Smooth muscle cell (in vitro differentiated cells): ENCODE data around the gene CDH23. TPM values are rescaled to one million over a fixed set of nuclear protein-coding genes. Genes with fewer than 3 reads are reported as not detected.

Experiments used
- DNase-seq: peaks from one replicate; lab custom pipeline; 2025; ENCODE audit not compliant: unreplicated experiment; lab: John Stamatoyannopoulos, UW
- H2AFZ ChIP-seq: fragments of 200-600 bp; sonication (generic); 2 replicates; pipeline ENCODE4 v1.6.0; 2016; ENCODE audit warnings: antibody characterized with exemption, low read depth, mild to moderate bottlenecking
- H3F3A ChIP-seq: fragments of 200-600 bp; sonication (generic); 2 replicates; pipeline ENCODE4 v1.6.0; 2017; ENCODE audit warnings: antibody characterized with exemption, low read depth
- H3K27ac ChIP-seq: fragments of 200-600 bp; sonication (generic); 2 replicates; pipeline ENCODE4 v1.5.1; 2016; ENCODE audit warnings: low read depth, mild to moderate bottlenecking
- H3K27me3 ChIP-seq: fragments of 200-600 bp; sonication (generic); 2 replicates; pipeline ENCODE4 v1.6.1; 2016; ENCODE audit warnings: low read depth, mild to moderate bottlenecking
- H3K36me3 ChIP-seq: fragments of 200-600 bp; sonication (generic); 2 replicates; pipeline ENCODE4 v1.5.1; 2016; ENCODE audit warnings: low read depth
- H3K4me1 ChIP-seq: fragments of 200-600 bp; sonication (generic); 2 replicates; pipeline ENCODE4 v1.5.1; 2016; ENCODE audit warnings: low read depth
- H3K4me2 ChIP-seq: fragments of 200-600 bp; sonication (generic); 2 replicates; pipeline ENCODE4 v1.6.0; 2016; ENCODE audit warnings: mild to moderate bottlenecking
- H3K4me3 ChIP-seq: fragments of 200-600 bp; sonication (generic); 2 replicates; pipeline ENCODE4 v1.5.1; 2016; ENCODE audit warnings: mild to moderate bottlenecking
- H3K79me2 ChIP-seq: fragments of 200-600 bp; sonication (generic); 2 replicates; pipeline ENCODE4 v1.6.0; 2016; ENCODE audit warnings: low read depth, mild to moderate bottlenecking
- H3K9ac ChIP-seq: fragments of 200-600 bp; sonication (generic); 2 replicates; pipeline ENCODE4 v1.6.0; 2016; ENCODE audit warnings: low read depth
- H3K9me3 ChIP-seq: fragments of 200-600 bp; sonication (generic); replicated peaks from 2 replicates; pipeline ENCODE4 v1.5.1; 2016; ENCODE audit warnings: low read depth
- H4K20me1 ChIP-seq: fragments of 200-600 bp; sonication (generic); 2 replicates; pipeline ENCODE4 v1.6.0; 2016; ENCODE audit warnings: low read depth
- CTCF ChIP-seq: fragments of 200-600 bp; sonication (generic); IDR thresholded peaks from 2 replicates; pipeline ENCODE4 v1.5.1; 2017; ENCODE audit warnings: borderline replicate concordance, mild to moderate bottlenecking, antibody characterized with exemption; ENCODE audit not compliant: insufficient read depth, poor library complexity, severe bottlenecking
- WGBS: methylation state at CpG from one replicate; pipeline ENCODE4 v1.1.7; 2016; ENCODE audit warnings: low lambda C conversion rate; 5-methylcytosine and 5-hydroxymethylcytosine counted together
- polyA plus RNA-seq: library from polyadenylated mRNA; unstranded; fragments of >200 nt; fragmentation: Nextera tagmentation; extraction: Ambion mirVana; gene quantifications from 2 replicates; pipeline ENCODE4 v1.2.1, GENCODE V29; 2016
- total RNA-seq: library from RNA; depleted of rRNA; stranded (reverse); fragments of >200 nt; gene quantifications from 2 replicates; pipeline ENCODE4 v1.2.3, GENCODE V29; 2014

Gene CDH23
- total and polyA plus RNA-seq, 2 experiments from 2014 or later: 0.99 to 2.5 TPM

GRCh38 chr10:71845410-71846405 lies 449.0 kb downstream of the CDH23 start:
- no peak overlapping the region for H3K9ac ChIP-seq
- WGBS: 94% methylated on average over 11 of the region's 11 CpGs
- no peaks in the 10 kb centered on the region for H3K36me3 ChIP-seq
- H3K79me2 ChIP-seq: peaks cover 100% of the 10 kb centered on the region
- H4K20me1 ChIP-seq: peaks cover 95% of the 10 kb centered on the region
- H3F3A ChIP-seq: peaks cover 6% of the 10 kb centered on the region
- no peak for TF ChIP-seq CTCF
- H3K27me3 ChIP-seq: no peaks in the 10 kb centered on the region
- no peak overlapping the region for H3K4me3 ChIP-seq
- no peak for DNase-seq
- H3K9me3 ChIP-seq: no peaks in the 10 kb centered on the region
- H2AFZ ChIP-seq: no peak overlapping the region
- no peak overlapping the region for H3K27ac ChIP-seq
- peaks cover 31% of the 10 kb centered on the region for H3K4me1 ChIP-seq
- no peak overlapping the region for H3K4me2 ChIP-seq

- Histone ChIP-seq H3K4me1 (peaks cover 24% of the 10 kb centered on the region), H3K27me3 (no peaks in the 10 kb centered on the region), H3K4me3 (no peak overlapping the region), H3K9me3 (no peaks in the 10 kb centered on the region), H3K27ac (no peak overlapping the region), H4K20me1 (peaks cover 84% of the 10 kb centered on the region), H3K9ac (no peak overlapping the region), H2AFZ (no peak overlapping the region), H3K36me3 (no peaks in the 10 kb centered on the region), H3K4me2 (no peak overlapping the region), H3K79me2 (peaks cover 91% of the 10 kb centered on the region), H3F3A (no peaks in the 10 kb centered on the region)
- DNase-seq: no peak
- no peak for TF ChIP-seq CTCF
- WGBS: 97% methylated on average over 3 of the region's 3 CpGs
Observed at GRCh38 chr10:71846816-71847215, 450.1 kb downstream of the CDH23 start.

- Histone ChIP-seq H4K20me1 (peaks cover 78% of the 10 kb centered on the region), H3K36me3 (no peaks in the 10 kb centered on the region), H3K27ac (no peak overlapping the region), H3K4me3 (no peak overlapping the region), H3K4me2 (no peak overlapping the region), H3F3A (no peaks in the 10 kb centered on the region), H2AFZ (no peak overlapping the region), H3K9me3 (no peaks in the 10 kb centered on the region), H3K79me2 (peaks cover 85% of the 10 kb centered on the region), H3K9ac (no peak overlapping the region), H3K27me3 (no peaks in the 10 kb centered on the region), H3K4me1 (peaks cover 24% of the 10 kb centered on the region)
- no peak for TF ChIP-seq CTCF
- 93% methylated on average over 8 of the region's 8 CpGs for WGBS
- DNase-seq: no peak
Observed at GRCh38 chr10:71847418-71847817, 450.7 kb downstream of the CDH23 start.
